Stomach (tissue), 9 donors: Measurements from ENCODE around the gene ZFYVE21. TPM values are rescaled to one million over a fixed set of nuclear protein-coding genes. Genes with fewer than 3 reads are reported as not detected.
A peak's percentile ranks its signal among the peaks of the same experiment; 100 is the strongest.

Experiments used
- DNase-seq, 2 donors: peaks; one replicate each; pipeline versions ENCODE4 v3.0.0 to v3.0.0-alpha.2; 2013 to 2019
- H3K27ac ChIP-seq, 5 donors: fragments of 200-600 bp in 4 of 5; sonication (generic) in 4 of 5; one replicate each; pipeline ENCODE4 v1.5.1; 2013 to 2019; ENCODE audit warnings: mild to moderate bottlenecking in 1 of 5, moderate library complexity in 1 of 5
- H3K27me3 ChIP-seq, 3 donors: fragments of 200-600 bp; sonication (generic); one replicate each; pipeline ENCODE4 v1.5.1; 2017 to 2019; ENCODE audit warnings: mixed run types in 1 of 3
- H3K36me3 ChIP-seq, 4 donors: fragments of 200-600 bp; sonication (generic); 1 replicate in 3 of 4; 2 replicates in 1 of 4; pipeline ENCODE4 v1.5.1; 2016 to 2019
- H3K4me1 ChIP-seq, 4 donors: fragments of 200-600 bp; sonication (generic); one replicate each; pipeline ENCODE4 v1.5.1; 2016 to 2019
- H3K4me3 ChIP-seq, 4 donors: fragments of 200-600 bp; sonication (generic) in 3 of 4; one replicate each; pipeline ENCODE4 v1.5.1; 2016 to 2019; ENCODE audit warnings: mild to moderate bottlenecking in 1 of 4
- H3K9me3 ChIP-seq, 4 donors: fragments of 200-600 bp; sonication (generic); one replicate each; pipeline ENCODE4 v1.5.1; 2016 to 2019
- CTCF ChIP-seq, 7 experiments: fragments of 450-650 bp in 4 of 7; fragments of 200-600 bp in 3 of 7; sonication (generic) in 3 of 7; IDR thresholded peaks; one replicate each; pipeline ENCODE4 v1.5.1; 2016 to 2019; ENCODE audit warnings: antibody characterized with exemption in 7 of 7, control low read depth in 2 of 7, mild to moderate bottlenecking in 1 of 7
- EP300 ChIP-seq: sonication (generic); formaldehyde crosslinking; IDR thresholded peaks from one replicate; pipeline ENCODE4 v1.6.1; 2017; ENCODE audit warnings: antibody characterized with exemption
- POLR2A ChIP-seq, 4 donors: fragments of 450-650 bp; IDR thresholded peaks; one replicate each; pipeline ENCODE4 v1.6.1; 2016; ENCODE audit warnings: antibody characterized with exemption in 4 of 4, control low read depth in 2 of 4, mild to moderate bottlenecking in 1 of 4, moderate library complexity in 1 of 4
- POLR2AphosphoS5 ChIP-seq, 3 donors: sonication (generic); formaldehyde crosslinking; IDR thresholded peaks; one replicate each; pipeline ENCODE4 v1.6.1; 2016; ENCODE audit warnings: antibody characterized with exemption in 3 of 3
- WGBS, 5 donors: extraction: QIAGEN DNeasy Blood & Tissue Kit in 3 of 5; methylation state at CpG; one replicate each; pipeline versions ENCODE4 v1.1.5 to v1.1.7; 2013 to 2018; 5-methylcytosine and 5-hydroxymethylcytosine counted together
- intact Hi-C: fragments of 100-400 bp; cut with DNase I; formaldehyde crosslinking; loops from one replicate; pipeline ENCODE4 v1.15.1; 2023; ENCODE audit warnings: low total_unique reads
- polyA plus RNA-seq, 3 donors: library from polyadenylated mRNA; stranded (reverse); fragments of 200-250 nt; gene quantifications; one replicate each; pipeline ENCODE4 v1.2.3, GENCODE V29; 2013
- total RNA-seq, 5 donors: library from RNA; depleted of rRNA; stranded (reverse); fragments of >200 nt; gene quantifications; one replicate each; pipeline versions ENCODE4 v1.1.0 to v1.2.3, GENCODE V29; 2014 to 2016
- donor health status: healthy with polysubstance abuse.
- donor health status: Bipolar disorder and iron deficiency.
- donor health status: healthy.

The ZFYVE21 gene
- total and polyA plus RNA-seq, 8 donors = 28.0 to 150 (median 72.9) TPM

- peaks cover 38 to 97% (median 83%) of the 10 kb centered on the region in 4 donors for H3K4me1 ChIP-seq
- H3K36me3 ChIP-seq = peaks cover 4 to 45% (median 36%) of the 10 kb centered on the region in 4 donors
- intact Hi-C loops = no loop called here
- no peak overlapping the region for H3K4me3 ChIP-seq
- 87 to 94% (median 92%) methylated on average over 12 to 15 of the region's 15 CpGs for WGBS, 5 donors
- H3K9me3 ChIP-seq = no peaks in the 10 kb centered on the region
- DNase-seq = no peak
- H3K27me3 ChIP-seq = no peaks in the 10 kb centered on the region
- H3K27ac ChIP-seq = peak overlapping the region in 1 of 5 donors; percentile 32
- TF ChIP-seq POLR2AphosphoS5 (IDR thresholded peaks at IDR 0.05) = no peak
- no peak for TF ChIP-seq POLR2A (IDR thresholded peaks at IDR 0.05)
- no peak for TF ChIP-seq CTCF (IDR thresholded peaks at IDR 0.05)
- TF ChIP-seq EP300 = no peak
Measured at GRCh38 chr14:103709814-103710213, 5.8 kb upstream of the ZFYVE21 start.

- intact Hi-C loops = no loop called here
- no peak for DNase-seq
- H3K27me3 ChIP-seq = no peaks in the 10 kb centered on the region
- WGBS, 5 donors = 28 to 62% (median 36%) methylated on average over 9 of the region's 9 CpGs
- no peak for TF ChIP-seq EP300
- TF ChIP-seq CTCF (IDR thresholded peaks at IDR 0.05) = no peak
- no peak for TF ChIP-seq POLR2AphosphoS5 (IDR thresholded peaks at IDR 0.05)
- no peak for TF ChIP-seq POLR2A (IDR thresholded peaks at IDR 0.05)
- peaks cover 4 to 34% (median 29%) of the 10 kb centered on the region in 4 donors for H3K36me3 ChIP-seq
- H3K9me3 ChIP-seq = no peaks in the 10 kb centered on the region
- peak overlapping the region in 4 of 5 donors; percentile 71 to 84 (median 78) for H3K27ac ChIP-seq
- H3K4me1 ChIP-seq = peaks cover 38 to 90% (median 76%) of the 10 kb centered on the region in 4 donors
- no peak overlapping the region for H3K4me3 ChIP-seq
Measured at GRCh38 chr14:103710771-103711377, 4.7 kb upstream of the ZFYVE21 start.

- intact Hi-C loops = no loop called here
- Histone ChIP-seq H3K27ac (peak overlapping the region; percentile 63 to 84 (median 77)), H3K9me3 (no peaks in the 10 kb centered on the region), H3K4me1 (peaks cover 38 to 87% (median 76%) of the 10 kb centered on the region in 4 donors), H3K36me3 (peaks cover under 1 to 25% (median 20%) of the 10 kb centered on the region in 4 donors), H3K4me3 (no peak overlapping the region), H3K27me3 (no peaks in the 10 kb centered on the region)
- 19 to 44% (median 36%) methylated on average over 7 to 27 of the region's 27 CpGs for WGBS, 5 donors
- peak in 1 of 2 donors; percentile 85 for DNase-seq
- TF ChIP-seq POLR2A (IDR thresholded peaks at IDR 0.05) = no peak
- peak; percentile 1 to 48 (median 8) for TF ChIP-seq POLR2AphosphoS5 (IDR thresholded peaks at IDR 0.05)
- TF ChIP-seq CTCF (IDR thresholded peaks at IDR 0.05) = no peak
- no peak for TF ChIP-seq EP300
Measured at GRCh38 chr14:103711516-103712431, 3.8 kb upstream of the ZFYVE21 start.

GRCh38 chr14:103712633-103713247 lies 2.9 kb upstream of the ZFYVE21 start:
- peaks cover 0 to 16% (median 11%) of the 10 kb centered on the region in 4 donors for H3K36me3 ChIP-seq
- peak overlapping the region; percentile 63 to 84 (median 77) for H3K27ac ChIP-seq
- no peaks in the 10 kb centered on the region for H3K27me3 ChIP-seq
- peaks cover 43 to 90% (median 84%) of the 10 kb centered on the region in 4 donors for H3K4me1 ChIP-seq
- WGBS, 5 donors = 58 to 70% (median 62%) methylated on average over 15 to 24 of the region's 24 CpGs
- no peaks in the 10 kb centered on the region for H3K9me3 ChIP-seq
- H3K4me3 ChIP-seq = no peak overlapping the region
- peak in 1 of 2 donors; percentile 46 for DNase-seq
- TF ChIP-seq POLR2AphosphoS5 (IDR thresholded peaks at IDR 0.05) (no peak), POLR2A (IDR thresholded peaks at IDR 0.05) (no peak), CTCF (IDR thresholded peaks at IDR 0.05) (no peak), EP300 (no peak)
- intact Hi-C loops = no loop called here
